ENCODE data around the gene R3HDML. TPM values are rescaled to one million over a fixed set of nuclear protein-coding genes. Genes with fewer than 3 reads are reported as not detected.
"Not testable (repeated sequence)": the region's sequence is repeated elsewhere in the genome, so short reads cannot be mapped to it uniquely, and the experiment has no call there.

Gene R3HDML
- total RNA-seq, 2 donors from 2014 or later: not detected

DNA sequence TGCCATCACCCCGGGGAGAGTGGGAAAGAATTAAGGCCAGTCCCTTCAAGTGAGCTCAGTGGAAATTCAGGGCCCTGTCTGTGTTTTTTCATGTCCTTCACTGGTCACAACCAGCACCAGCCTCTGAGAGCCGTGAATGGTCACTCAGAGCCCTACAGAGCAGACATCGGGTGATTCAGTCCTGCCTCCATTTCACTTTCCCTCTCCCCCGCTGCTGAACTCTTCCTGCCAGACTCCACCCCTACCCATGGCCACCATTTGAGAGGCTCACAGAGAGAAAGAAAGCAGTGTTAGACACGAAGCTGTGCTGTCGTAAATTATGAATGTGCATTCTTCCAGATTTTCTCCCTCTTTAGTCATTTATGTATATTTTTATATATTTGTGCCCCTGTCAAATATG, 5.4 kb downstream of the R3HDML start:
- no peak overlapping the region for H3K27ac ChIP-seq
- no peaks in the 10 kb centered on the region for H3K36me3 ChIP-seq
- no peaks in the 10 kb centered on the region for H3K9me3 ChIP-seq
- no peak for DNase-seq (ENCODE audit: low spot score)
- no peaks in the 10 kb centered on the region for H3K4me1 ChIP-seq (ENCODE audit: control insufficient read depth in 1 of 2, low read depth in 2 of 2)
- H3K4me3 ChIP-seq: no peak overlapping the region
- no peak for TF ChIP-seq CTCF (IDR thresholded peaks at IDR 0.05)
- no peaks in the 10 kb centered on the region for H3K27me3 ChIP-seq (replicated peaks; ENCODE audit: insufficient read depth)
- ATAC-seq (ENCODE audit: insufficient number of reproducible peaks, low FRiP score, low read depth): no peak

- ATAC-seq (ENCODE audit: insufficient number of reproducible peaks, low FRiP score, low read depth) (no peak), DNase-seq (ENCODE audit: low spot score) (no peak)
- Histone ChIP-seq H3K9me3 (no peaks in the 10 kb centered on the region), H3K4me3 (no peak overlapping the region), H3K27me3 (replicated peaks; ENCODE audit: insufficient read depth) (no peaks in the 10 kb centered on the region), H3K4me1 (ENCODE audit: control insufficient read depth in 1 of 2, low read depth in 2 of 2) (no peaks in the 10 kb centered on the region), H3K27ac (no peak overlapping the region), H3K36me3 (no peaks in the 10 kb centered on the region)
- TF ChIP-seq CTCF (IDR thresholded peaks at IDR 0.05): no peak
These were observed 6.4 kb downstream of the R3HDML start for GRCh38 chr20:44343162-44343675.

- Histone ChIP-seq H3K27me3 (replicated peaks; ENCODE audit: insufficient read depth) (no peaks in the 10 kb centered on the region), H3K4me3 (no peak overlapping the region), H3K27ac (no peak overlapping the region), H3K9me3 (no peaks in the 10 kb centered on the region), H3K4me1 (ENCODE audit: control insufficient read depth in 1 of 2, low read depth in 2 of 2) (no peaks in the 10 kb centered on the region), H3K36me3 (no peaks in the 10 kb centered on the region)
- ATAC-seq (ENCODE audit: insufficient number of reproducible peaks, low FRiP score, low read depth) (no peak), DNase-seq (ENCODE audit: low spot score) (no peak)
- TF ChIP-seq CTCF (IDR thresholded peaks at IDR 0.05): no peak
These were observed 7.9 kb downstream of the R3HDML start for GRCh38 chr20:44344723-44345122.

DNA sequence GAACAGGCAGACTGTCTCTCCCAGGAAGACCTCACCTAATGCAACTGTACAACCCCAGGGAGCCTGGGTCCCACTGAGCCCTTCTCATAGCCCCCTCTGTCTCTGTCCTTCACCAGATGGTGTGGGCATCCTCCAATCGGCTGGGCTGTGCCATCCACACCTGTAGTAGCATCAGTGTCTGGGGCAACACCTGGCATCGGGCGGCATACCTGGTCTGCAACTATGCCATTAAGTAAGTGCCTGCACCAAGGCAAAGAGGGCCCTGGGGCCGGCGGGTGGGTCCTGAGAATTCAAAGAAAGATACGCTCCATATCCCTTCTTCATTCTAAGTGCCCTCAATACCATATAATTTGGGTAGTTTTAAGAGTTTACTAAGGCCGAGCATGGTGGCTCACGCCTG, 8.3 kb downstream of the R3HDML start:
- no peaks in the 10 kb centered on the region for H3K4me1 ChIP-seq (ENCODE audit: control insufficient read depth in 1 of 2, low read depth in 2 of 2)
- ATAC-seq (ENCODE audit: insufficient number of reproducible peaks, low FRiP score, low read depth): no peak
- DNase-seq (ENCODE audit: low spot score): no peak
- H3K4me3 ChIP-seq: no peak overlapping the region
- TF ChIP-seq CTCF (IDR thresholded peaks at IDR 0.05): no peak
- H3K27ac ChIP-seq: no peak overlapping the region
- no peaks in the 10 kb centered on the region for H3K36me3 ChIP-seq
- no peaks in the 10 kb centered on the region for H3K27me3 ChIP-seq (replicated peaks; ENCODE audit: insufficient read depth)
- no peaks in the 10 kb centered on the region for H3K9me3 ChIP-seq

DNA sequence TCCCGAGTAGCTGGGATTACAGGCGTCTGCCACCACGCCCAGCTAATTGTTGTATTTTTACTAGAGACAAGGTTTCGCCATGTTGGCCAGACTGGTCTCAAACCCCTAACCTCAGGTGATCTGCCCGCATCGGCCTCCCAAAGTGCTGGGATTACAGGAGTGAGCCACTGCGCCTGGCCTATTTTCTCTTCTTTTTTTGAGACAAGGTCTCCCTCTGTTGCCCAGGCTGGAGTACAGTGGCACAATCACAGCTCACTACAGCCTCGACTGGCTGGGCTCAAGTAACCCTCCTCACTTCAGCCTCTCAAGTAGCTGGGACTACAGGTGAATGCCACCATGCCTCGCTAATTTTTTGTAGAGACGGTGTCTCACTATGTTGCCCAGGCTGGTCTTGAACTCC, 9.1 kb downstream of the R3HDML start:
- ATAC-seq (ENCODE audit: insufficient number of reproducible peaks, low FRiP score, low read depth); H3K9me3 ChIP-seq; H3K4me3 ChIP-seq; DNase-seq (ENCODE audit: low spot score); H3K27me3 ChIP-seq (replicated peaks; ENCODE audit: insufficient read depth); H3K36me3 ChIP-seq; H3K4me1 ChIP-seq (ENCODE audit: control insufficient read depth in 1 of 2, low read depth in 2 of 2); H3K27ac ChIP-seq: not testable (repeated sequence)

DNA sequence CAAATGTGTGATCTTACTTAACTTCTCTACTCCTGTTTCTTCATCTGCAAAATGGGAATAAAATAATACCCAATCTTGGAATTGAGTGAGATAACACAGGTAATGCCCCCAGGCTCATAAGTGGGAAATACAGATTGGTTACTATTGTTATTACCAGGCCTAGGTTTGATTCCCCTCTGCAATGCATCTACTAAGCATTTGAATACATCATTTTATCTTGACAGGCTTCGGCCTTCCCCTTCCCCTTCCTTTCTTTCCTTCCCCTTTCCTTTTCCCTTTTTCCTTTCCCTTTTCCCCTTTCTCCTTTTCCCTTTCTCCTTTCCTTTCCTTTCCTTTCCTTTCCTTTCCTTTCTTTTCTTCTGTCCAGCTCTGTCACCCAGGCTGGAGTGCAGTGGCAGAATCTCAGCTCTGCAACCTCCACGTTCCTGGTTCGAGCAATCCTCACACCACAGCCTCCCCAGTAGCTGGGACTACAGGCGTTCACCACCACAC, 11.4 kb downstream of the R3HDML start:
- Histone ChIP-seq H3K27me3 (replicated peaks; ENCODE audit: insufficient read depth) (no peaks in the 10 kb centered on the region), H3K4me3 (no peak overlapping the region), H3K9me3 (no peaks in the 10 kb centered on the region), H3K27ac (no peak overlapping the region), H3K36me3 (no peaks in the 10 kb centered on the region), H3K4me1 (ENCODE audit: control insufficient read depth in 1 of 2, low read depth in 2 of 2) (no peaks in the 10 kb centered on the region)
- no peak for DNase-seq (ENCODE audit: low spot score)
- no peak for TF ChIP-seq CTCF (IDR thresholded peaks at IDR 0.05)
- no peak for ATAC-seq (ENCODE audit: insufficient number of reproducible peaks, low FRiP score, low read depth)

Data from thoracic aorta (tissue), 2 donors.